ENCODE data around the gene SLC6A4.
"Not testable (repeated sequence)": the region's sequence is repeated elsewhere in the genome, so short reads cannot be mapped to it uniquely, and the experiment has no call there.

The SLC6A4 gene

DNA sequence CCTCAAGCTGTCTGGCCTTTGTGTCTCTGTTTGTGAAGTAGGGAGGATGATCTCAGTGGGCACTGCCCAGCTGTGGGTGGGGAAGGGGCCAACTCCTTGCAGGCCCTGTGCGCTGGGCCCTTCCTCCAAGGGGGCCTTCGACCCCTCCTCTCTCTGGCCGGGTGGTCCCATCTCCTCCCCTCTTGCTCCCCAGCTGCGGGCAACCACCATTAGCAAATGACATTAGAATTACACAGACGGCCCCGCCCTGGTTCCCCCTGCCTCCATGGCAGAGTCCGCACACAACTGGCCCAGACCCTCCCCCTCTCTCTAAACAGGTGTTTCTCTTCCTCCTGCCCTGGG is 2.5 kb upstream of the SLC6A4 start:
- no peak for DNase-seq

DNA sequence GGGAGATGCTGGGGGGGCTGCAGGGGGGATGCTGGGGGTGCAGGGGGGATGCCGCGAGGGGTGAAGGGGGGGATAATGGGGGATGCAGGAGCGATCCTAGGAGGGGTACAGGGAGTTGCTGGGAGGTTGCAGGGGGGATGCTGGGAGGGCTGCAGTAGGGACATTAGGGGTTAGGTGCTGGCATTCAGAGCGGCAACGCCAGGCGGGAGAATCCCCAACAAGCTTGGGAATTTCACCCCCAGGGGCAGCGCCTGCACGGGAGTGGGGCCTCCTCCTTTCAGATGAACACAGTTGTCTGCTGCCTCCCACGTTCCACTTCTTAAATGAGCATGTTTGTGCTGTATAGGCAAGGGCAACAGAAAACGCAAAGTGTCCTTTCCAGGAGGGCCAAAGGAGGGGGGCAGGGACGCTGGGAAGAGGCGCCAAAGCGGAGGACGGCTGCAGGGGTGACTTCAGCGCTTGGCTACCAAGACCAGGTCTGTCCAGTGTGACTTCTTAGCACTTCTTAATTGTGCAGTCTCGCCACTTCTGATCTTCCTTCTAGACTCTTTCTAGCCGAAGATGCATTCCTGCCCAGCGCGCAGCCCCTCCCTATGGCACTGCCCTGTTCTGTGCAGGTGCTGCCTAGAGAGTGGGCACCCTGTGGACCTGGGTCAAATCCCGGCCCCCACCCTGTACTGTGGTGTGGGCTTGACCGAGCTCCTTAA is 2.0 kb upstream of the SLC6A4 start:
- no peak for DNase-seq

DNA sequence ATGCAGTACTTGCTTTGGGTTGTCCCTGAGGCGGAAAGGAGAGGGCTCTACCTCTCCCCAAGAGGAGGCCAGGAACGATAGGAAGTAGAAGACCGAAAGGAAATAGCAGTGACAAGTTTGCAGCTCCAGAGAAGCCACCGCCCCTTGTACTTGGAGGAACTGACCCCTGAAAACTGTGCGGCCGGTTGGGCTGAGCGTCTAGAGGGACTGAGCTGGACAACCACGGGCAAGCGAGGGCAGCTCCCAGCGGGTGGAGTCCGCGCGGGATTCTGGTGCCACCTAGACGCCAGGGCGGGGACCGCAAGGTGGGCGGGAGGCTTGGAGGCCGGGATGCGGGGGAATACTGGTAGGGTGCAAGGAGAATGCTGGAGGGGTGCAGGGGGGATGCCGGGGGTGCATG is 1.3 kb upstream of the SLC6A4 start:
- no peak for DNase-seq

DNA sequence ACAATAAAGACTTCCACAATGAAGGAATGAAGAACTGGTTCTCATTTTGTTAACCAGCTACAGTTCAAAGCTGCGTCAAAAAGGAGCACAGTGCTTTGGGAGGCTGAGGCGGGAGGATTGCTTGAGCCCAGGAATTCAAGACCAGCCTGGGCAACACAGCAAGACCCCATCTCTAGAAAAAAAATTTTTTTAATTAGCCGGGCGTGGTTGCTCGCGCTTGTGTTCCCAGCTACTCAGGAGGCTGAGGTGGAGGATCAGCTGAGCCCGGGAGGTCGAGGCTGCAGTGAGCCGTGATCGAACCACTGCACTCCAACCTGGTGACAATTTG is 764 bp upstream of the SLC6A4 start:
- DNase-seq: no peak

DNA sequence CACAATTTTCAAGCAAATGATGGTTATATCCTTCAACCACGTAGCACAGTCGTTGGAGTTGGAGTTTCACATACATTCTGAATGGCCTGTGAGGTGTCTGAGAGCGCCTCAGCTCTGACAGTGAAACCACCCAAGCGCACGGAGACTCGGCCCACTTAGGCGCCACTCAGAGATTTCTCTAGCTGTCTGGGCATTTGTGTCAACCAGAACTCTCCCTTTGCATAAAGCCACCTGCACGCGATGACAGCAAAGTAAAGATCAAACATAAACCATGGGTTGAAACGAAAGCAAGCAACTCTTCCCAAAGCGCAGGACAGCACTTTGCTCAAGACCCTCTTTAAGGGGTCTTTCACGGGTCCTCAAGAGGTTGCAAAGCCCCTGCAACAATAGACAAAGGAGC is 533 bp downstream of the SLC6A4 start:
- no peak for DNase-seq

DNA sequence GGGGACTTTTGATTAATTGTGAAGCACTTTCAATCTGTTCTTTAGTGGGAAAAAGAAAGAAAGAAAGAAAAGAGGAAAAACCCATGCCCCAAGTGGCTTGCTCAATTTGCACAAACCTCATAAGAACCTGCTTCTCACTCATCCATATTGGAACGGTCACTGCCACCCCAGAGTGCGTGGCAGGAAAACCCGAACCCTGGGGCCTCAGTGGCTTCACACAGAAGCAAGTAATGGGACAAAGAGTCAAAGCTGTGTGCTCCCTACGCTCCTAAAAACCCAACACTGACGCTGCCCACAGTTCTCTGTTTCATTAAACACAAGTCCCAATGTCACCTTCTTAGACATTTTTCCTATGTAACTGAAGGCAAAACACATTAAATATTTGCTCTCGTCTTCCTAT is 1.2 kb downstream of the SLC6A4 start:
- DNase-seq: no peak

DNA sequence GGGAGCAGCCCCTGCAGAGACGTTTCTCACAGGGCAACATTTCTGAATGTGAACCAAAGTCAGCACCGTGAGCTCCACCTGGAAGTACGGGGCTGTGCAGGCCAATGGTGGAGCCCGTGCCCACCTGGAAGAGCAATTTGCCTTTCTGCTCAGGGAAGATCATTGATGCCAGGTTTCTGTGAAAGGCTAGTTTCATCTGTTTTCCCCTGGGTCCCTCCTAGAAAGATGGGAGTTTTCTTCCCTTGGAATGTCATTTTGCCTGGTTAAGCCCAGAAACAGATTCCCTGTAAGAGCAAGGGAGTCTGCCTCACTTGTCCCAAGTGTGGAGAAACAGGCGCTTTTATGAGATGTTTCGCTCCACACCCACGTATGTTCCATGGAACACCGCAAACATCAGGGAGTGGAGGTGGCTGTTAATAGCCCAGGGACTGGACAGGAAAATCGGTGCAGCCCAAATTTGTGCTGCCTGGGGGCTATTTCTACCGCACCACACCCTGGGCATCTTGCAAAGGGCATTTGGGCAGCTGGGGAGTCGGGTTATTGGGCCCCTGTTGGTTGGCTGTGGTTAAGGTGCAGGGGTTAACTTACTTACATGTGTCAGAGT is 2.6 kb downstream of the SLC6A4 start:
- no peak for DNase-seq

DNA sequence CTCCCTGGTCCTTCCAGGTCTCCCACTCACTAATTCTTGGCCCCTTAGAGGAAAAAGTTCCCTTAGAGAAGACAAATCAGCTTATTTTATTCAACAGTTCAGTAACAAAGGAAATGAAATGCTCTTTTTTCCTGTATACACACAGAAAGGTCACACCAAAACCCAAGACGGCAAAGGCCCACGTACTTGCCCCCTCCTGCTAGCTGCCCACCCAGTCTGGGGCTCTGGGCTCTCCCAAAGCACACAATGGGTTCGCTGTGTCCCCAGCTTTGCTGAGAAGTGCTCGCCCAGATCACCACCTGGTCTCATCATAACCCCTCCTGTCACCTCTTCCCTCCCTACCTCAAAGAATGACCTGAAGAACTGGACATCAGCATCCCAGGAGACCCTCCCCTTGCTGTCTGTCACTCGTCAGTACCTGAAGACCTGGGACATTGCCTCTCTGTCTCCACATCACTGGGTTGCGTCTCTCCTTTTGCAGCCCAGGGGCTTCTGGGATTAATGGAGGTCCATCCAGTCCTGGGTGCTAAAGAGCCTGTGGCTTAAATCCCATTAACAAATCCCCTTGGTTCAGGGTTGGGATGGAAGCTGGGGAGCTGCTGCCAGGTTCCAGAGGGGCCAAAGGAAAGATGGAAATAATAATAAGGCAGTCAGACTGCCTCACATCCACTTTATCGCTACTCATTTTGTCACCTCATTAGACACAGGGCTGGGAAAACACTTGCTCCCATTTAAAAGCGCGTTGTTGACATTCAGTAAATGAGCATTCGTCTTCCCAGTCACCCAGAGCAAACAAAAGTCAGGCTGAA is 3.3 kb downstream of the SLC6A4 start:
- no peak for DNase-seq

DNA sequence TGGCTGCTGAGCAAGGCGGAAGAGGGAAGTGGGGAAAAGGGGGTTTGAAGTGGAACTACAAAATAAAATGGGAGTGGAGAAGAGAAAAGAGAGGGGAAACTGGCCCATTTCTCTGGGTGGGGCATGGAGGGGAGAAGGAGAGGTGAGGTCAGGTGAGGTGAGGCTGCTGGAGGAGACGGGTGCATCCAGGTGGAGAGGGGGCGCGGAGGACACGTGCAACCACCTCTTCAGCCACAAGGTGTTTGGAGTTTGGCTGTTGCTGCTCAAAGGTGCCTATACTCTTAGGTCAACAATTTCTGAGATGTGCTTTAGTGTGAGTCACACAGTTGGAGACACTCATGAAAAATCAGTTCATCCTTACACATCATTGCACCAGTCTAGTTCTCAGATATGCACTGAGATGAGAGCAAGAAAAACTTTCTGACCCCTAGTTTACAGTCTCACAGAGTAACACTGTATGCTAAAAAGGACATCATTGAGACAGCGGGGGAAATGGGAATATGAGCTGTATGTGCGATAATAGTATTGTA is 4.8 kb downstream of the SLC6A4 start:
- no peak for DNase-seq

DNA sequence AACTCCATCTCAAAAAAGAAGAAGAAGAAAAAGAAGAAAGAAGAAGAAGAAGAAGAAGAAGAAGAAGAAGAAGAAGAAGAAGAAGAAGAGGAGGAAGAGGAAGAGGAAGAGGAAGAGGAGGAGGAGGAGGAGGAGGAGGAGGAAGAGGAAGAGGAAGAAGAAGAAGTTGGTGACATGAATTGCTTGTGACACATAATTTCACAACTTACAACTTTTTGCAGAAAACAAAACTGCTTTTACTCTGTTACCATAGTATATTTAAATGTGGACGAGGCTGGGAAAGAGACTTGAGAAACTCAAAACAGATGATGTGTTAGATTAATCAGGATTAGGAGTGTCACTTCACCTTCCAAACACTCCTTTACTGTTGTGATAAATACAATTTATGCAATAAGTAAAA is 5.5 kb downstream of the SLC6A4 start:
- not testable (repeated sequence) for DNase-seq

DNA sequence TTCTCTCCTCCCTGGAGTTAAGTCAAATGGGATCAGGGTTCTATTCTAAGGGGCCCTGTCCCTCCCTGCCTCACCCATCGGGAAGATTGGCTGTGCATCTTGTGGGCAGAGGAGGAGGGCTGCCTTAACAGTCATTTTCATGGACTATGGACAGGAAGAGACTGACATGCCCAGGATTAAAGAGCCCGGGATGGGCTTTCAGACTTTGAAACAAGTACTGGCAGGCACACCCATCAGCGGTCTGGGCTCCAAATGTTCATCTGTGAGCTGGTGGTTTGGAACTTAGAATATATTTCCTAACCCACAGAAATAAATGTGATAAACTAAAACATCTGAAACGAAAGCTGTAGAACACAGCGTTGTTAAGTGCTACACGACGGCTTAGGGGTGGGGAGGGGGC is 6.5 kb downstream of the SLC6A4 start:
- DNase-seq: no peak

DNA sequence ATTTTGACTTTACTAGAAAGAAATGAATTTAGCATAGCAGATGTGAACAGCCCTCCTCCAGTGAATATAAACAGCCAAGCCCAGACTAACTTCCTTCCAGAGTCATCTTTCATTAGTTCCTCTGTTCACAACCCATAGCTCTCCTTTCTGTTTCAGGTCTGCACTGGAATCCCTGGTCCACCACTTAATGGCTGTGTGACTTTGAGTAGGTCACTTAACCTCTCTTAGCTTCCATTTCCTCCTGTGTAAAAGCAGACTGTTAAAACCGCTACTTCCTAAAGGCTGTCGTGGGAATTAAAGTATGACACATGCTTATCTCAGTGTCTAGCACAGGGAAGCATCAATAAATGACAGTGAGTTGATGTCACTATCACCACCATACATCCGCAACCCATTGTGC is 7.5 kb downstream of the SLC6A4 start:
- DNase-seq: no peak

DNA sequence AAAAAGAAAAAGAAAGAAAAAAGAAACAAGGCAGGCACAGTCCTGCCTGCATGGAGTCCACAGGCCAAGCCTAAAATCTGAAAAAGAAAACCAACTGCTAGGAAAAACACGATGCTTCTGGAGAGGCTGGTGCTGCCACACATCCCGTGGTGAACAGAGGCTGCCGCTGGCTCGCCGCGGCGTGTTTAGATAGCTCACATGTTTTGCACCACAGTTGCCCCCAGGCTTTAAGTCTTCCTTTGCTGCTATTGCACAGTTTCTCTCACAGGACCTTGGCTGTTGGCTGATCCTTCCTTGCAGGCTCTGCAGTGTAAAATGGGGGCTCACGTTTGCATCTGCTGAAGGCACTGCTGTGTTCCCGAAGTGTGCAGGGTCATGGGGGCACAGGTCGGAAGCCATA is 8.6 kb downstream of the SLC6A4 start:
- no peak for DNase-seq

DNA sequence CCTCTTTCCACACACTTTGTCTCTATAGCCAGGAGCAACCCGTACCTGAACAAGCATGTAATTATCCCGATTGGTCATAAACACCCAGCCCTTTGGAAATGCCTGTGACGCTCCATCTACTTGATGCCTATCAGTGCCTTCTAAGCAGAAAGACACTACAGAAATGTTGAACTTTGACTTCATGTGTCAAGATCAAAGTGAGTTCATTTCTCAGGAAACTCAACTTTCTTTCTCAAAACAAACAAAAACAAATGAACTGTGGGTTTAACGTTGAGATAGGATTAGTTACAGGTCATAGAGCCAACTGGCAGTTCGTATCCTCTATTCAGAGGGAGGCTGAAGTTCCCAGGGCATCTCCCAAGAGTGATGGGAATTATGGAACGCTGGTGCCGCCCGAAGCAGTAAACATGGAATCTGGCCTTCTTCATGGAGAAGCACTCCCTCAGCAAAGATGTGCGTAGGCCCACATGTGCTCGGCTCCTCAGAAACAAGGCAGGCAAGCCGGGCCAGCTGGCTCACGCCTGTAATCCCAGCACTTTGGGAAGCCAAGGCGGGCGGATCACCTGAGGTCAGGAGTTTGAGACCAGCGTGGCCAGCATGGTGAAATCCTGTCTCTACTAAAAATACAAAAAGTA is 9.5 kb downstream of the SLC6A4 start:
- no peak for DNase-seq

DNA sequence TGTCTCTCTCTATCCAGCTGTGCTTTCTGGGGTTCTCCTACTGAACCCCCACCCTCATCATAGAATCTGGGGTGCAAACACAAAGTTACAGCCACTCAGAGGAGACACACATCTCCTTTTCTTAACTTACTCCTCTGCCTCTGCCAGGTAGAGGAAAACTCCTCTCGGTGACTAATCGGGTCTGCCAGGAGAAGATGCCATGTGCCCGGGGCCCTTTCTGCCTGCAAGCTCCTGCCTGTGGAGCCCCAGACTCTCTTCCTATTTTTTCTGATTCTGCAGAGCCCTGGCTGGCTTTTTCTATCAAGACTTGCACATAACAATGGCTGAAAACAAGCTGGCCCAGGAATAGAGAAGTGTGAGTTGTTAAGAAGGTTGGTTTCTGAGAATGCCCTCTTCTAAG is 10.4 kb downstream of the SLC6A4 start:
- DNase-seq: no peak

DNA sequence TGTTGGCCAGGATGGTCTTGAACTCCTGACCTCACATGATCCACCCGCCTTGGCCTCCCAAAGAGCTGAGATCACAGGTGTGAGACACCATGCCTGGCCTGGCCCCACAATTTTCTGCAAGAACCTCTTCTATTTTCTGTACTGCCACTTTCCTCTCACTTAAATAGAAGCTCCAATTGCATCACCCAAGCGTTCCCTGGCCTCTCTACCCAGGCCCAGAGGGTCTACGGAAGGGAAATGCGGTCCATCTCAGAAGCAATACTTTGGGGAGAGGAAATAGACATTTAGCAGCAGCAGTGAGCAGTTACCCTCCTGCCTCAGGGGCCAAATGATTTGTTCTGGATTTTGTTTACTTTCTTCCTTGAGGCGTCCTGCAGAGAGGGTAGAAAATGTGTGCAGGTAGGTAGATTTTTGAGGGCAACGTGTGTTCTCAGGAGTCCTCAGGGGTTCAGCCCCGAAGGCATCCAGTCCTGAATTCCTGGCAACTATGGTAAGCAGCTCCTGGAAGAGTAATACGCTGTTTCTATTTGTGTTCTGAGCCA is 11.0 kb downstream of the SLC6A4 start:
- DNase-seq: no peak

DNA sequence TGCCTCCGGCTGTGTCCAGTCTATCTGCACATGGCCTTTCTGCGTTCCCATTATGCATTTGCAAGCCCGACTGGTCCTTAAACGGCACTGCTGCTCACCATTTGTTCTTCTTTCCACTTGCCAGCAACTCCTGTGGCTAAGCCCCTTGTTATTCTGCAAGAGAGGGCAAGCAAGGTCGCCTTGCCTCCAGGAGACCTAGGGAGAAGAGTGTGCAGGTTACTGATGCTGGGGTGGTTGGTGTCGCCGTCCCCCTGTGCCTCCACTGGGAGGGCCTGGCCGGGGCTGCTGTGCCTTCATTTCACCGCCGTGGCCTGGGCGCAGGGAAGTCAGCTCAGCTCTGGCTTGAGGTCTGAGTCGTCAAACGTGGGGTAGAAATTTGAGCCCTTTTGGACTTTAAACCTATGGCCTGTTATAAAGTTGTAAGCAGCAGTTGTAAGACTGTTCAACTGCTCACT is 12.7 kb downstream of the SLC6A4 start:
- DNase-seq: no peak

DNA sequence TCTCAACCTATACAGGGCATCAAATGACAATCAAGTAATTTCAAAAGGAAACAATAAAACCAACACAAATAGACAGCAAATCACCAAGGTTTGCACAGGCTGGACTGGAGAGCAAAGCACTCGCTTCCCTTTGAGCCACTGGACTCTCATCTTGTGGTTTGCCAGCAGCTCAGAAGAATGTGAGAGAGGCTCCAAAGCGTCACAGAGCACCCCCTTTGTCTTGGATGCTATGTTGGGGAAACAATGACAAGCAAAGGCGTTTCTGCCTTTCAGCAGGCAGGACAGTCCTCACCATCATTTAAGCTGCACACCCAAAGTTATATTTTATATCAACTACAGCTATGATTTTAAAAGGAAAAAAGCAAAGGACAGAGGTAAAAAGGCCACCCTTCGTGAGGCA is 13.2 kb downstream of the SLC6A4 start:
- DNase-seq: no peak

DNA sequence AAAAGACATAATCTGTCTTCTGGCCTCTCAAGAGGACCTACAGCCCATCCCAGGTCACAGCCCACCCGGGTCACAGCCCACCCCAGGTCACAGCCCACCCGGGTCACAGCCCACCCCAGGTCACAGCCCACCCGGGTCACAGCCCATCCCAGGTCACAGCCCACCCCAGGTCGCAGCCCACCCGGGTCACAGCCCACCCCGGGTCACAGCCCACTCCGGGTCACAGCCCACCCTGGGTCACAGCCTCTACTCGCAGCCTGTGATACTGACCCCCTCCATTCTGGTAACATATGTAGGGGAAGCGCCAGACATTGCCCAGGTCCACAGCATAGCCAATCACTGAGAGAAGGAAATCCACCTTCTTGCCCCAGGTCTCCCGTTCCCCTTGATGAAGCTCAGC is 14.2 kb downstream of the SLC6A4 start:
- no peak for DNase-seq

DNA sequence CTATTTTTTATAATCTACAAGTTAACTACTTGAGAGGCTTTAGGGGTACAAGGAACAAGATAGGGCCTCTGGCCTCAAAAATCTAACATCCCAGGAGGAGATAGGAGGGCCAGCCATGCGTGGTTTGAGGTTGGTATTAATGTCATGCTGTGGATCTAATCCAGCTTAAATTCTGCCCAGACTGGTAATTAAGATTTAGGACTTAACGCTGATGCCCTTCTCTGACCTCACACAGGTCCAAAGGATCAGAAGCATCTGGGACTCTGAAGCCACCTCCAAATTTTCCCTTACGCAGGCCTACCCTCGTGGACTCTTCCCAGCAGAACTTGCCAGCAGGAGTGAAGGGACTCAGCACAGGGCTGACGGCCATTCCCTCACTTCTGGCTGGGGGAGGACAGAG is 15.1 kb downstream of the SLC6A4 start:
- no peak for DNase-seq

DNA sequence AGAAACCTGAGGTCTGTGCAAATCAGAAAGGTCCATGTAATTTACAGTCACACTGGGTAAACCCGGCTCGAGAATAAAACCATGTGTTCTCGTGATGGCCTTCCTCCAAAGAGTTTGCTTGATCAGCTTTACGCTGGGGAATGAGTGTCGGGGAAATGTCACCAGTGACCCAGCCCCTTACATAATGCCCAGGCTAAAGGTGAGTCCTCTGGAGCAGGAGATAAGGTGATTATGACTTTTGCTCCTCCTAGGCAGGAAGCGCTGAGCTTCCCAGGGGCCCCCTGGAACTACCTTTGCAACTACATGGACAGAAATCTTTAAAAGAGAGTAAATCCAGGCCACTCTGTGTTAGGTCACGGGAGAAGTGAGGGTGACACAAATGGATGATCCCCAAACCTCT is 15.7 kb downstream of the SLC6A4 start:
- no peak for DNase-seq

DNA sequence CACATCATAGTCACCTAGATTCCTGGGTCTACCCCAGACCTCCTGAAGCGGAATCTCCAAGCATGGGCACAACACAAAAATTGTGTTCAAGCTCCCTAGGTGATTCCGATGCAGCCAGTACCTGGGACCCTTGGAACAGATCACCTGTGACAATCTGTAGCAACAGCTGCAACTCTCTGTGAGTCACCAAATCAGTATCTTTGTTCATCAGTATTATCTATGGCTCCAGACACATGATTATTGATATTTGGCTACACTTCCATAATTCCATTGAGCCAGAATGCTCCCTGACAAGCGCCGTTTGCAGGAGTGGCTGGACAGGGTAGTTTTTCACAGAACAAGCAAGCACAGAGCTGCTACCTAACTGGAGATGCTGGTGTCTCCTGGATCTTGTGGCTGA is 16.2 kb downstream of the SLC6A4 start:
- no peak for DNase-seq

DNA sequence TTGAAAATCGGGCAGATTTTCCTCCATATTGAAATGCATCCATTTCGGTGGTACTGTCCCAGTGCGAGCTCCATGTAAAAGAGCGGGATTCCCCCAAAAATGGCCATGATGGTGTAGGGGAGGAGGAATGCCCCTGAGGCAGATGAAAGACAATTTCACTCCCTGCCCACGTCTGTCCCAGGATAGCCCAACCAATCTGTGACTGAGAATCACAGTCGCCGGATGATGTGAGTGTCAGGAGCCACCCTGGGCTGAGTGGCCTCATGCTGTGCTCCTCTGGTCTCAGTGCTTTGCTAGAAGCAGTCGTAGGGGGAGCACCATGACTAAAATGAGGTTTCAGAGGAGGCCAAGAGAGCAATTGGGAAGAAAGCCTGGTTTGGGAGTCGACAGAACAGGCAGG is 16.7 kb downstream of the SLC6A4 start:
- no peak for DNase-seq

Data from NCI-H524 treated with DMSO at 0.1 percent for 48 hours (cell line).